DMS 273 treated with DMSO at 0.1 percent for 48 hours (cell line): ENCODE results near the gene WASF3.

Source experiments
- DNase-seq: peaks from one replicate; lab custom pipeline; 2025; lab: John Stamatoyannopoulos, UW

The WASF3 gene

DNA sequence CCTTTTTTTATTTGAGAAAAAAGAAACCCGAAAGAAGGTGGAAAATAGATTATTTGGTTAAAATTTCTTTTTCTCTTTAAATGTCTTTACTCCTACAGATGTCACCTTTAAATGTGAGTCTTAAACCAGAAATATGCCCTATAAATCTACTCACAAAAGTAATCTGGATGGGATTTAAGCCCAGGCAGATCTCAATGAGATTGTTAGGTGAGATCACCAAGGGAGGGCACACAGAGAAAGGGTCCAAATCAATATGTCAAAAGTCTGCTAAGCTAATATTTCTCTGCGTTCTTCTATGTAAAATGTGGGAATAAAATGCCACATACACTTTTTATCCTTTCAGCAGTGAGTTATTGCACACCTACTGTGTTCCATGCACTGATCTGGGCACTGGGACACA lies 32.9 kb downstream of the WASF3 start:
- DNase-seq: no peak

DNA sequence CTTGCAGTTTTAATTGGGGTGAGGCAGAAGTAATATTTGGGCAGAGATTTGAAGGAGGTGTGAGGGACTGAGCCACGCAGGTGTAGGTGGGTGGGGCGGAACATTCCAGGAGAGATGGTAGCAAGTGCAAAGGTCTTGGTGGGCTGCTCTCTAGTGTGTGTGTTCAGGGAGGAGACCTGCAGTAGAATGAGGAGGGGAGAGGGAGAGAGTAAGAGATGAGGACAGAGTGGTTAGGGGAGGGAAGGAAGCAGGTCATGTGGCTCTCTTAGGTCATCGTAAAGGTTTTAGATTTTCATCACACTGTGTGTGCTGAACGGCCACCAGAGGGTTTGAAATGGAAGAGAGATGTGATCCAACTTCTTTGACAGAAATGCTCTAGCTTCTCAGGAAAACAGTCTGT lies 33.5 kb downstream of the WASF3 start:
- DNase-seq: no peak

DNA sequence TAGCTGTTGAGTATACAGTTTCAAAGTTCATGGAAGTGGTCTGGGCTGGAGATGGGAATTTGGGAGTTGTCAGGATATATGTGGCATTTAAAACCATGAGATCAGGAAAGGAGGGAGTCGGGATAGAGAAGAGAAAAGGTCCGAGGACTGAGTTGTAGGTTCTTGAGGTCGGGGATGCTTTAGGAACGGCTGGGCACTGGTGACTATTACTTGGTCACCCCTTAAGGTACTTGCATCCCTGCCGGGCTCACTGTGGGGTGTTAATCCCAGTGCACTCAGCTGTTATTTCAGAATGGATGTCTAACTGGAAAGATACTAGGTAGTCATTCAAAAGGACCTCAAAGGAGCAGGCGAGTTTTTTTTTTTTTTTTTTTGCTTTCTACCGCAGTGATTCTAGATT lies 34.2 kb downstream of the WASF3 start:
- DNase-seq: no peak

DNA sequence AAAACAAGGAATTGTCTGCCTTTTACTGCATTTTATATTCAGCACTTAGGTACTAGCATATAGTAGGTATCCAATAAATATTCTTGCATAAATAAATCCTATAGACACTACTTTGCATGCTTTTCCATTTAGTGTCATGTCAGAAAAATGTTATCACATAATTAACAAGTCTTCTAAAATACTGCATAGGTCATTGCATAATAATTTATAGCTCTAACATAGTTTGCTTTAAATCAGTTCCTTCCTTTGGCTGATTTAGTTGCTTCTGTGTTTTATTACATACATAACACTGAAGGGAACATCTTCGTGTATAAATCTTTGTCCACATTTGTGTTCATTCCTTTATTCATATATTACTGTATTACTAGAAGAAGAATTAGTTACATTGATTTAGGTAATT lies 36.2 kb downstream of the WASF3 start:
- DNase-seq: no peak

DNA sequence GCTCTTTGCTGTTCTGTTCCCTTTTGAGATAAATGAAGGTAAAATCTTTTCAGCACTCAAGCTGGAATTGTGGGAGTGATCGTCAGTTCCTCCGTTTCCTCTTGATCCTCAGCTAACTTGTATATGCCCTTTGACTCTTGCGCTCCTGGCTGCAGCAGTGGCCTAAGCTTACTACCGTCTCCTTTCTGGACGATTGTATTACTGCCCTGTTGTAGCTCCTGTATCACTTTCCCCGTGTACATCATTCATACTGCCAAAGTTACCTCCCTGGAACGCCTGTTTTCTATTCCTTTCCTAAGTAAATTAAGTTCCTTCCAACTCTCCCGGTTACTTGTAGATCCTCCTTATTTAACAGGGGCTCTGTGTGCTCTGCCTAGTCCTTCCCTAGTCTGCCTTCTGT lies 36.9 kb downstream of the WASF3 start:
- DNase-seq: no peak

DNA sequence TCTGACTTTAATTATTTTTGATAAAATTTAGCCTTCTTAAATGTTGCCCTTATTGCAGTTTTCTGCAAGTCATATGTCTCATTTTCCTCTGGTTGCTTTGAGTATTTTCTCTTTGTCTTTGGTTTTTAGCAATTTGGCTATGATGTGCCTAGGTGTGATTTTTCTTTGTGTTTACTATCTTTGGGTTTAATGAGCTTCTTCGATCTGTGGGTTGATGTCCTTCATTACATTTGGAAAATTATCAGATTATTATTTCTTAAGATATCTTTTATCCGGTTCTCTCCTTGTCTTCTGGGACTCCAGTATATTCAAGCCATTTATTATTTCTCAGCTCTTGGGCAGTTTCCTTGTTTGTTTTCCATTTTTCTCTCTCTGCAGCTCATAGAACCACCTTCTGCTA lies 39.0 kb downstream of the WASF3 start:
- DNase-seq: no peak

DNA sequence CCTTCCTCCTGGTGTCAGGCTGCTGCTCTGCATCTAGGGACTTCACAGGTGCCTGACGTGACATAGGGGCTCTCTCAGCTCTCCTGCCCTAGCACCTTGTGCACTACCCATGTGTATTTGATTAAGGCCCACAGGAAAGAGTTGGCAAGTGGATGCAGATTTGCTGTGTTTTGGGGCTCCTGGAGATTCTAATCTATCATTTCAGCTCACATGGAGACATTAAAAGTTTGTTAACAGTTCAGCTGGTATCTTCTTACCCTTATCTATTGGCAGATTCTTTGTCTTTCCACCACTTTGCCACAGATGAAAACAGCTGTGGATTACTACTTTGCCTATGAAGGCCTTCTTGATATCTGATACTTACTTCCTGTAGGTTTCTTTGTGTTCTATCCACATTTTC lies 41.9 kb downstream of the WASF3 start:
- DNase-seq: no peak

DNA sequence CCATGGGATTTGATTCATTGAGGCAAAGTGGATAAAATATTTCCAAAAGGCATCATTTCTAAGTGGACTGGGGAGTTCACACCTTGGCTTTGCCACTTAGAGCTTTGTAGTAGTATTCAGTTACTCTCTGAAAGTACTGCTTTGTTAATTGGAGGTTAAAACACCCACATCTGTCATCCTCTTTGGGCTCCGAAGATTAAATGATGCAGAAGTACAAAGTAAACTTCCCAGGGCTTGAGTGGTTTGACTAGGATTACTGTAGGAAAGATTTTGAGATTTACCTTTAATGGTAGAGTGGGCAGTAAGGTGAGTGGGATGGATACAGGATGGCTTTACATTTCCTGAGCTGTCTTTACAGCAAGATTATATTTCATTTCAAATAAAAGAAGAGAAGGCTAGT lies 42.4 kb downstream of the WASF3 start:
- no peak for DNase-seq

DNA sequence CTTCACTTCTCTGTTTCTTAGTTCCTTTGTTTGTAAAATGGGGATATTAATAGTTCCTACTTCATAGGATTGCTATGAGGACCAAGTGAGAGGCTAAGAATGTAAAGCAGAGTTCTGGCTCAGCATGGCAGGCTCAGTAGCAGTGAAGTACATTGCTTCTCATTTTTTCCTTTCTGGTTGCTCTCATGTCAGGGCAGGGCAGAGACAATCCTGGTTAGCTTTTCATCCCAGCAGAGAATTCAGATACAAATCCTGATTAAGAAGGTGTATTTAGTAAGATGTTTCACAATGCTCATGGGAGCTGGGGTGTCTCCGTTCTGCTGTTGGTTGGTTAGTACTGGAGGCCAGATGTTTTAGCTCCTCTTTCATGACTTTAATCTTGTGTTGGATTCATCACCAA lies 42.9 kb downstream of the WASF3 start:
- no peak for DNase-seq

DNA sequence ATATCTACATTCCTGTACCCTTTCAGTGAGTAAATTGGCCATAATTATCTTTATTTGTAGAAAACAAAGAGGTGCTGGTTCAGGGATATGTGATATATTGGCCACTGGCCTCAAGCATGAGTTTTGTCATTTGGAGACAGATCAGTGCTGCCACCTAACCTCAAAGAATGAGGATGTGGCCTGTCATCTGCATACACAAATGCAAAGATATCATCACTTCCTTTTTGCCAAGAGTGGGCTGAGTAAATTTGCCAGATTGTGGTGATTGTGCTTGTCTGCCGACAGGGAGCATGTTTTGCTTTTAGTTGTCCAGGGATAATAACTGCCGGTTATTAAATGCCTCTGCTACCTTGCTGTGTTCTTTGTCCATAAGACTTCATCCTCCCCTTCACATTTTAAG lies 44.2 kb downstream of the WASF3 start:
- no peak for DNase-seq

DNA sequence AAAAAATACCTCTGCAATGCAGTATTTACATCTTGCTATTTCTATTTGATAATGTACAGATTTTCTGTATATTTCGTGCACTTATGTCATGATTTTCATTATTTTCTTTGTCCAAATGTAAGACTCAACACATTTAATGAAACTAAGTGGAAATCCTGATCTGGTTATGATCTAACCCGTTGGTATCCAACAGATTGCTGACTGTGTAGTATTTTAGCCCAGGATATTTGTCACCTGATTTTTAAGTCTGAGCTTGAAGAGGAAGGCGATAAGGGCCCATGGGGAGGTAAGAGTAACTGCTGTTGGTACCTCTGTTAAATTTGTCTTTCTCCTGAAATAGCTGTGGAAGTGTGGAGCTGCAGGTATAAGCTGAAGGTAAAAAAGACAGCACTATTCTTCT lies 45.3 kb downstream of the WASF3 start:
- DNase-seq: no peak

DNA sequence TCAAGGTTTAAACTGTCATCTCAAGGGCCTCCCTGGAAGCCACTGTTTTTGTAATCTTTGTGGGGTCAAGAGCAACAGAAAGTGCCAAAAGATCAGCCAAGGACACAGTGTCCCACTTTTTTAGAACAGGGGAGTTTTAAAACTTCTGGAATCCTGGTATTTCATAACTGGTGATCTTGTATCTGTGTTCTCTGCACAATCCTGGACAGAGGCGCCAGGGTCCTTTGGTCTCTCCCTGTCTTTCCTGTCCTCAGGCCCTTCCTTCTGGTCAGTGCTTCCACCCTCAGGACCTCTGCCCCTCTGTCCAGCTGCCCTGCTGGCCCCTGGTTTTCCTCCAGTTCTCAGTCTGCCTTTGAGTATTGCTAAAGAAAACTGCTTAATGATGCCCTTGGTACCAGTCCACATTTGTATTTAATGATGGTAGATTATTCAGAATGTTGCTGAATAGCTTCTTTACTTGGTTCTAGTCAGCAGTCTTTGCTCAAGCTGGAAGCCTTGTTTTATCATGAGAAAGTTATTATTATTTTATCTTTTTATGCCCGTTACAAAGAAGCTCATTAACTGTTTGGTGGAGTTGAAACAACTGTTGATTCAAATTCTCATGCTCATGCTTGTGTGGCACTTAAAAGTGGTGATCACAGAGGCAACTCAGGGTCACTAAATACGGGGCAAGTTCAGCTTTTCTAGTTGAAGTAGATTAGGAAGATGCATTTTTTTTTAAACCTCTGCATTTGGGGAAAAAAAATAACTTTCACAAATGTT lies 47.5 kb downstream of the WASF3 start:
- no peak for DNase-seq

DNA sequence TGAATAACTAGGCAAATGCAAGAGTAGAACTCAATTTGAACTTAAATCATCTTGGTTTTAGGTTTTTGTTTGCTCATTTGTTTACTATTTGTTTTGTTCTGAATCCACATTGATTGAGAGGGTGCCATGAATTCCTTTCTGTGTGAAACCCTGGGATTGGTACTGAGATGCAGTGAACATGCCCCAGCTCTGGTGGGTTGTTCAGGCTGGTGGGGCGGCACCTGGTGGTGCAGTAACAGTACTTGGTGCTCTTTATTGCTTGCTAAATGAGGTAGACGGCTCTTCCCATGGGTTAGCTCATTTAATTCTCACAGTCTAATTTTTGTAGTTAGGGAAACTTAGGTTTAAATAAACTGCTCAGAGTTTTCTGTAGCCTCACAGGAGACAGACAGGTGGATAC lies 48.4 kb downstream of the WASF3 start:
- no peak for DNase-seq

DNA sequence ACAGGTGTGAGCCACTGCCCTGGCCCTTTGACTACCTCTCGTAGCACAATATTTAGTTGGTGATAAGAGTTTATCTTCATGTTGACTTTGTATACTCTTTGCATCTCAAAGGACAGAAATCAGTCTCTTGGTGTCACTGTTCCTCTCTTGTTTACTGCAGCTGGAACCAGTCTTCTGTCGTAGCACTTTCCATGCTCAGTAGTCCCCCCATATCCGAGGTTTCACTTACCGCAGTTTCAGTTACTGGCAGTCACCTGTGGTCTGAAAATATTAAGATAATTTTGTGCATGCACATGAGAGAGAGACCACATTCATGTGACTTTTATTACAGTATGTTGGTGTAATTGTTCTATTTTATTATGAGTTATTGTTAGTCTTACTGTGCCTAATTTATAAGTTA lies 49.1 kb downstream of the WASF3 start:
- no peak for DNase-seq

DNA sequence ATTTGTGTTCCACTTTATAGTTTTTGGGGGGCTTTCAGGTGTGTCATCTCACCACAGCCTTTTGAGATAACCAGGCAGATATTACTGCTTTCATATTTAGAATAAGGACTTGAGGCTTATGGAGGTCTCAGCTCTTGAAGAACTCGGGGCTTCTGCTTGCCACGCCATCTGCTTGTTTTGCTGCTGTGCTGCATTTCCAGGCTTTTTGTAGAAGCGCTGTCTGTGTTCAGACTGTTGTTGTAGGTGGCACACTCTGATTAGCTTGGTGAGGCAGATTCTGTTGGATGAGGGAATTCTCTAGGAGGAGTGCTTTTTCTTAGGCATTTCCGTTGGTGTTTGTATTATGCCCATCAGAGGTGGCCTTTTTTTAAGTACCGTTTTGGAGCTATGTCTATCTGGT lies 57.2 kb downstream of the WASF3 start:
- no peak for DNase-seq

DNA sequence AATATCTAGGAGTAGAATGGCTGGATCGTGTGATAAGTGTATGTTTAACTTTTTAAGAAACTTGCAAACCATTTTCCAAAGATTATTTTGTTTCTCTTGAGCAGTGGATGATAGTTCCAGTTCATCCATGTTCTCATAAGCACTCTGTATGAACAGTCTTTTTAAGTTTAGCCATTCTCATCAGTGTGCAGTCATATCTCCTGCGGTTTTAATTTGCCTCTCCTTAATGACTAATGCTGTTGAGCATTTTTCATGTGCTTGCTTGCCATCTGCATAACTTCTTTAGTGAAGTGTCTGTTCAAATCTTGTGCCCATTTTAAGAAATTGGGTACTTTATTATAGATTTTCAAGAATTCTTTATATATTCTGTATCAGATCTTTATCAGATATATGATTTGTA lies 58.6 kb downstream of the WASF3 start:
- no peak for DNase-seq

DNA sequence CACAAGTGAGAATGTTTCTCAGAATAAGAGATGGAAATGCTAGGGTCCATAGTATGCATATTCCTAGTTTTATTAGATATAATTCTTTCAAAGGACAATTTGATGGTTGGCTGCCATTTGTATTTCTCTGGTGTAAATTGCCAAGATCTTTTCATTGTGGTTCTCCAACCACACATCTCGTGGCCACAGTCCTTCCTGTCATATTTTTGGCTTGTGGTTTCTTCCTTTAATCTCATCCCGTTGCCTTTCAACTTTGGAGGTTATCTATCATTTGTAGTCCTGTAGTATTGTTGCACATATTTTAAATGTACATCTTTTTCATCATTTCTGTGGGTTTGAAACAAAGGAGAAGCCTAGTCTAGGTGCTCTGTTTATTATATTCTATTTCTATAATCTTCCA lies 61.2 kb downstream of the WASF3 start:
- DNase-seq: no peak

DNA sequence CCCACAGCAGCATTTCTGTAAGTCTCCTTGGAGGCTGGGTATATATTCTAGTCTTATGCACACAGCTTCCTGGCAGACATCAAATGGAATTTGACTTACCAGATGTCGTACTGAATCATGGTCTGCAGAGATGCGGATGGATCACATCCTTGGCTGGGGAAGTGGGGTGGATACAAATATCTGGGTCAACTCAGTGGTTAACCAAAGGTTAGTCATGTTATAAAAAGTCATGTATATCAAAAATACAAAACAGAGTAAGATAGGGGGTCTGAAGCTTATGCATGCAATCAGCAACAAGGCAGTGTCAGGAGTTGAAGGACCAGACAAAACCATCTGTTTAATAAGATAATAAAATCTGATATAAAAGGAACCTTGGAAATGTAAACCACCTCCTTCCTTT lies 61.9 kb downstream of the WASF3 start:
- DNase-seq: no peak

DNA sequence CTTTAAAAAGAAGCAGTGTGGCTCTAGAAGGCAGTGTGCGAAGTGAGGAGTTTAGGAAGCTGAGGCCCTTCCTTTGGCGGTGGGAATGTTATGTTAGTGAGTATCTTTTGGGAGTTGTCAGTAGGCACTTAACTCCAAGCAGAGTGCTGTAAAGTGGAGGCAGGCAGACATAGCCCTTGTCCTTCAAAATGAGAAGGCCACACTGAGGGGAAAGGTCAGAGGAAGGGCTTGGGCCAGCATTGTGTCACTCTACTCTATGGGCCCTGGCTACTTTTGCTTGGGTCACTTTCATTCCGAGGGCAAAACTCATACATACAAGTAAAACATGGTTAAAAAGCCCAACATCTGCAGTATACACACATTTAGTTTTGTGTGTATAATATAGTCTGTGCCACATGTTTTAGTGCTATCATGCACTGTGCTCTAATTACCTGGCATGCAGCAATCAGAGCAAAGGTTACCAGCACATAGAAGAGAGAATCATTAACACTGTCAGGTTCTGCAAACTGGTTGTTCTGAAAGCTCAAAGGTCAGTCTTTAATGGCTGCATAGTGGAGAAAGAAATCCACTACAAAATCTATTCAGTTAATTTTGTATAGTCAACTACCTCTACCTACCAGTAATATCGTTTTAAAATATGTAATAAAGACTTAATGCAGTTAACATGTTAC lies 64.4 kb downstream of the WASF3 start:
- DNase-seq: no peak

DNA sequence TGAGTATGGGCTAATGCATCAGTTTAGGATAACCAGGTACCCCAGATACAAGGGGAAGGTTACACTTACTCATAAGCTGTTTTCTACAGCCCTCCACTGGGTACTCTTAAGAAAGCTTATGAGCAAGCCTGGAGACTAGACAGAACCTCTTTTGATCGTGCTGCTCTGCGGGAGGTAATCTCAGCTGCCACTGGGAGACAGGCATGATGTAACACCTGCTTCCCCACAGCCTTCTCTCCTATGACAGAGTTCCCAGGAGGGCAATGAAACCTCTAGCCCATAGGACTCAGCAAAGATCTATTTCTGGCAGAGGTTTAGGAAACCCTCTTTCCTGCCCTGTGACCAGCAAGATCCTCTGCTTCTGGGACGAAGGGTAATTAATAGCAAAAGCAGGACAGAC lies 65.6 kb downstream of the WASF3 start:
- DNase-seq: no peak

DNA sequence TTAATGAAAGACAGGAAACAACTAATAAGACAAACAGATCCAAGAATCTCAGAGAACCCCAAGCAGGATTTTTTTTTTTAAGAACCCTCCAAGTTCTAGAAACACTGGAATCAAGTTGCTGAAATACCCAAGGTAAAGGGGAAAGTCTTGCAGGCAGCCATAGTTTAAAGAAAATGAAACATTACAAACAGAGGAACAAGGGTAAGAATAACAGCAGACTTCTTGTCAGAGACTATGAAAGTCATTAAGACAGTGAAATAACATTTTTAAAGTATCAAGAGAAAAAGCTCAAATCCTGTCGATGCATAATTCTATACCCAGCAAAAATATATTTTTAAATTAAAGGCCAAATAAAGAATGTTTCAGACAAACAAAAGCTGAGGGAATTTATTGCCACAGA lies 67.1 kb downstream of the WASF3 start:
- no peak for DNase-seq

DNA sequence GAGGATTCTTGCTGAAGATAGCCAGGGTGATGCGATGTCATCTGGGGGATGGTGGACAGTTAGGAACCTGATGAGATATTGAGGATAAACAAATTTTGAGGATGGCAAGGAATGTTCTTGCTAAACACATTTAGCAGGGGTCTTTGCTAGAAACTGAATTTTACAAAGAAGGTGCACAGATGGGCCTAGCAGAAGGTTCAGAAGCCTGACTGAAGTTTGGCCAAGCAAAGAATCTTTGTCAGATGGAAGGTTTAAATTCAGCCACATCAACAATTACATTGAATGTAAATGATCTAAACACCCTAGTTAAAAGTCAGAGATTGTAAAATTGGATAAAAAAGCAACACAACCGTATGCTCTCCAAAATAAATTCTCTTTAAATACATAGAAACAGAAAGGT lies 68.8 kb downstream of the WASF3 start:
- no peak for DNase-seq

DNA sequence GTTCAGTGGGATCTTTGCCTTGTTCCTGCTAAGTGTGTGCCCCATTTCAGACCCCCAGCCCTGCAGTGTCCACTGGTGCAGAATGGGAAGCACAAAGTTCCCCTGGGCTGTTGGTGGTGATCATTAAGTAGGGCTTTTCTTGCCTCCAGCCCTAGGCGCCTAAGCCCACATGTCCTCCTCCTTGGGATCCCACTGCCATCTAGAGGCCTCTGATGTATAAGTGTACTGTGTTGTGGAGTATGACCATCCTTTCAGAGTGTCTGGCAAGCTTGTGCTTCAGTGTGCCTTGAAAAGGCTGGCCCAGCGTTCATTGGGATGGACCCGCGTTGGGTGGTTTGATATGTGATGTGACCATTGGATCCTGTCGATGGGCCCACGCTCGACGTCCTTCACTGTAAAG lies 71.2 kb downstream of the WASF3 start:
- no peak for DNase-seq

DNA sequence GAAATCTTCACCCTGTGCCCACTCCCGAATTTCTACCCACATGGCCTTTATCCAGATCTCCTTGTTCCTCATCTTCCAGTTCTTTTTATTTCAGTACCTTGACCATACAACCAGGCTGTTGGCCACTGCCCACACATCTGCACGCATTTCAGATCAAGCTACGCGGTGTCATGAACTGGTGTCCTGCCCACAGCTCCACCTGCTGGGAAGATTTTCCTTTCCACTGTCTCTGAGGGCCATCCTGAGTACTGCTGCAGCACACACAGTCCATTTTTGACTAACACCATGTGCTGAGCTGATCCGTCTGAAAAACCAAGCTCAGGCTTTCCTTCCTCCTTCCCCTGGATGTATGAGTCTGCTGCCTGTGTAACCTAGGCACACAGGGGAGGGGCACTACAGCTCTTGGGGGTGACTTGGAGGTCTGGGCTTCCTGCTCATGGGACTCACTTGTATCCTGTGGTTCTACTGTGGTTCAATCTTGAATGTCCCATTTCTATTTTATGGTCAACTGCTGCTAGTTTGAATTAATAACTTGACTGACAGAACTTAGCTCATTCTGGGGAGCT lies 71.9 kb downstream of the WASF3 start:
- DNase-seq: no peak
